ES-I3 (cell line): Measurements from ENCODE around the gene RIMS1.

ENCODE experiments used
- H3K36me3 ChIP-seq: 2 replicates; pipeline ENCODE4 v1.6.1; 2013; ENCODE audit warnings: mild to moderate bottlenecking, low read length, control low read depth, moderate library complexity; ENCODE audit not compliant: insufficient read depth
- H3K4me1 ChIP-seq: 2 replicates; pipeline ENCODE4 v1.6.1; 2013; ENCODE audit warnings: mild to moderate bottlenecking, control low read depth, low read length; ENCODE audit not compliant: insufficient read depth
- H3K9ac ChIP-seq: 2 replicates; pipeline ENCODE4 v1.6.1; 2013; ENCODE audit warnings: low read depth, mild to moderate bottlenecking, low read length, moderate library complexity
- H3K9me3 ChIP-seq: 2 replicates; pipeline ENCODE4 v1.6.1; 2013; ENCODE audit warnings: mild to moderate bottlenecking, low read length, moderate library complexity; ENCODE audit not compliant: control insufficient read depth, insufficient read depth

The RIMS1 gene

GRCh38 chr6:72032086-72032485 lies 145.7 kb downstream of the RIMS1 start:
- H3K36me3 ChIP-seq: no peaks in the 10 kb centered on the region

DNA sequence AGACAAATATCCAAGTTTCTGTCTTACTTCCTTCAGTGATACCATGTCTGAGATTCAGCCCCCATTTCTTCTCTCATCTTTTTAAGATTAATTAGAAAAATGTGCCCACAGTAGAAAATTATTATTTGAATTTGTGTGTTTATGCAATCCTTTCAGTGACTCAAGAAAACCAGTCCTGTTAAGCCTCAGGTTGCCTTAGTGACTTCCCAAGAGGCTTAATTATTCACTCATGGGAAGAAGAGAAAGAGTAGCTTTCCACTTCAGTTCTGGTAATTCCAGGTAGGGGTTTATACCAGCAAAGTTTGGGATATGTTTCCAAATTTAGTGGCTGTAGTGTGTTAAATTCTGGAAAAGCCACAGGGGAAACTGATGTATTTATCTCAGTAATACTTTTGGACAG lies 149.1 kb downstream of the RIMS1 start:
- H3K9ac ChIP-seq: no peak overlapping the region
- H3K9me3 ChIP-seq: no peaks in the 10 kb centered on the region
- no peaks in the 10 kb centered on the region for H3K36me3 ChIP-seq
- peaks cover 6% of the 10 kb centered on the region; the same call in 1 of the 2 replicates for H3K4me1 ChIP-seq

More at GRCh38 chr6:72032086-72032485, 145.7 kb downstream of the RIMS1 start:
- peaks cover 6% of the 10 kb centered on the region; the same call in 1 of the 2 replicates for H3K4me1 ChIP-seq
- H3K9ac ChIP-seq: no peak overlapping the region
- no peaks in the 10 kb centered on the region for H3K9me3 ChIP-seq

DNA sequence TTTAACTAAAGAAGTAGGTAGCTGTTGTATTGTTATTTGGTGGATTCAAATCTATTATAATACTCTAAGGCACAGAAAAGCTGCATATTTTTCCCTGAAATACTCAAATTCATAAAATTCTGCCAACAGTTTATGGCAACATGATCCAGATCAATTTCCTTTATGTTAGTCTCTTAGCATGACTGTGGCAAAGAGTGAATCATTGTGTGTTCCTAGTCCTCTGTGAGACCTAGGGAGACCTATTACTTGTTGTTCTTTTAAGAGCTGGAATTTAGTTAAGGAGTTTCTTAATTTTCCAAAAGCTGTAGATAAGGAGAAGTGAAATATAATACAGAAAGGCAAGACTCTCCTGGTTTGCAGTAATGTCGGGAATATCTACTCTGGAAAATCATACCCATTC lies 149.6 kb downstream of the RIMS1 start:
- Histone ChIP-seq H3K9me3 (no peaks in the 10 kb centered on the region), H3K9ac (no peak overlapping the region), H3K4me1 (peaks cover 6% of the 10 kb centered on the region; the same call in 1 of the 2 replicates), H3K36me3 (no peaks in the 10 kb centered on the region)

GRCh38 chr6:72037006-72037405 lies 150.7 kb downstream of the RIMS1 start:
- no peaks in the 10 kb centered on the region for H3K36me3 ChIP-seq
- no peaks in the 10 kb centered on the region for H3K9me3 ChIP-seq
- peaks cover 6% of the 10 kb centered on the region; the same call in 1 of the 2 replicates for H3K4me1 ChIP-seq
- H3K9ac ChIP-seq: no peak overlapping the region

- Histone ChIP-seq H3K36me3 (no peaks in the 10 kb centered on the region), H3K4me1 (peaks cover 6% of the 10 kb centered on the region; the same call in 1 of the 2 replicates), H3K9me3 (no peaks in the 10 kb centered on the region)
Observed at GRCh38 chr6:72040111-72040510, 153.8 kb downstream of the RIMS1 start.

GRCh38 chr6:72042088-72042487 lies 155.7 kb downstream of the RIMS1 start:
- H3K36me3 ChIP-seq: no peaks in the 10 kb centered on the region
- no peak overlapping the region for H3K9ac ChIP-seq
- H3K9me3 ChIP-seq: no peaks in the 10 kb centered on the region
- H3K4me1 ChIP-seq: no peaks in the 10 kb centered on the region

More at GRCh38 chr6:72040111-72040510, 153.8 kb downstream of the RIMS1 start:
- H3K9ac ChIP-seq: no peak overlapping the region

DNA sequence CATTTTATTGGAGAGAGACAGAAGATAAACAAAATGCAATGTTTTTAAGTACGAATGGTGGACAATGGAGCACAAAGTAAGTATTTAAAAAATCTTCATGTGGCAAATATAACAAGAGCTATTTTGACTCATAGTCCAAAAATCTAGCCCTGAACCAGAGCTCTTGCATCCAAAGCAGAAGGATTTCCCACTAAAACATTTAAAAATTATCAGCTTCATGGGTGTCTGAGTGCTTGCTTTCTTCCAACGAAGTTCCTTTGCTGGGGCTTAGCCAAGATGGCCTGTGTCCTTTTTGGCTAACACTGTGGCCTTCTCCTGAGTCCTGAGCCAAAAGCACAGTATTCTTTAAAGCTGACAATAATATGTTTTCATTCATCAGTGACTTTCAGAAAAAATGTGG lies 161.7 kb downstream of the RIMS1 start:
- no peaks in the 10 kb centered on the region for H3K36me3 ChIP-seq
- no peaks in the 10 kb centered on the region for H3K4me1 ChIP-seq
- H3K9me3 ChIP-seq: no peaks in the 10 kb centered on the region
- H3K9ac ChIP-seq: no peak overlapping the region

GRCh38 chr6:72049376-72049775 lies 163.0 kb downstream of the RIMS1 start:
- Histone ChIP-seq H3K9me3 (no peaks in the 10 kb centered on the region), H3K36me3 (no peaks in the 10 kb centered on the region), H3K9ac (no peak overlapping the region), H3K4me1 (no peaks in the 10 kb centered on the region)

GRCh38 chr6:72061286-72061685 lies 174.9 kb downstream of the RIMS1 start:
- Histone ChIP-seq H3K4me1 (no peaks in the 10 kb centered on the region), H3K9me3 (no peaks in the 10 kb centered on the region), H3K9ac (no peak overlapping the region), H3K36me3 (no peaks in the 10 kb centered on the region)

DNA sequence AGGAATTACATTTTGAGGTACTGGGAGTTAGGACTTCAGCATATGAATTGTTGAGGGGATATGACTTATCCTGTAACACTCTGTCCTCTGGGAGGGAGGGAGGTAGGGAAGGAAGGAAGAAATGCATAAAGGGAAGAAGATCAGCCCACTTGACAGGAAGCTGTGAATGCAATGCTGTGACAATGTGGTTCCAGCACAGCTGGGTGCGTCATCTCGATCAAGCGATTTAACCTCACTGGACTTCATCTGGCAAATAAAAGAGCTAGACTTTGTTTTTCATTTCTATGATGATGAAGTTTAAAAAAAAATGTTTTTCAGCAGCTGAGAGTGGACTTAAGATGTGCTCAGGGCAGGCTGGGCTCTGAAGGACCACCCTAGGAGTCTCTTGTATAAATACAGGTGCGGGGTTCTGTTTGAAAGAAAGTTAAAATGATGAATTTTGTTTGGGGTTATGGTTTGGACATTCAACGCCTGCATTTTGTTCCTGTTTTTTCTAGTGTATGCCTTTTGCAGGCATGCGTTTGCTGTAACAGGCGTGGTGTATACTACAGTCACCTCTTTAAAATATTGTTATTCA lies 178.1 kb downstream of the RIMS1 start:
- no peaks in the 10 kb centered on the region for H3K36me3 ChIP-seq
- no peak overlapping the region for H3K9ac ChIP-seq
- H3K9me3 ChIP-seq: no peaks in the 10 kb centered on the region
- no peaks in the 10 kb centered on the region for H3K4me1 ChIP-seq

DNA sequence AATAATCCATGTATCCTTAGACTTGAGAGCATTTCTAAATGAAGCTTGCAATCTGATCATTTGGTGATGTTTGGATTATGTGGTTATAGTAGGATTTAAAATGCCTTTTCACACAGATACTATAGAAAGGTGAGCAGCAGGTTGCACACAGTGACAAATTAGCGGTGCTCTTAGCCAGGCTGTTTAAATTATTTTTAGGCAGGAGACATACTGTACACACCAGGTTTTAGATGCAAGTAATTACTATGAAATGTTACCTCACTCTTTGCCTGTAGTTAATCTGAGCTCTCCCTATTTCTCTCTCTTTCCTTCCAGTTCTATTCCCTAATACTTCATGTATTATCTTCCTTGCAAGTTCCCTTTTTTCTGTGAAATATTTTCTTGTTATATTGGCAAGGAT lies 191.7 kb downstream of the RIMS1 start:
- Histone ChIP-seq H3K4me1 (no peaks in the 10 kb centered on the region), H3K36me3 (no peaks in the 10 kb centered on the region), H3K9ac (no peak overlapping the region), H3K9me3 (no peaks in the 10 kb centered on the region)

GRCh38 chr6:72080260-72080941 lies 194.1 kb downstream of the RIMS1 start:
- Histone ChIP-seq H3K4me1 (peaks cover 3% of the 10 kb centered on the region; the same call in 1 of the 2 replicates), H3K36me3 (no peaks in the 10 kb centered on the region), H3K9me3 (no peaks in the 10 kb centered on the region), H3K9ac (no peak overlapping the region)

- Histone ChIP-seq H3K9ac (no peak overlapping the region), H3K4me1 (peaks cover 8% of the 10 kb centered on the region; the same call in 1 of the 2 replicates), H3K9me3 (no peaks in the 10 kb centered on the region), H3K36me3 (no peaks in the 10 kb centered on the region)
Observed at GRCh38 chr6:72081871-72082270, 195.5 kb downstream of the RIMS1 start.

- no peaks in the 10 kb centered on the region for H3K36me3 ChIP-seq
- H3K9ac ChIP-seq: no peak overlapping the region
- H3K4me1 ChIP-seq: peaks cover 8% of the 10 kb centered on the region; the same call in 1 of the 2 replicates
- H3K9me3 ChIP-seq: no peaks in the 10 kb centered on the region; the same call in 1 of the 2 replicates
Observed at GRCh38 chr6:72083976-72084375, 197.6 kb downstream of the RIMS1 start.

GRCh38 chr6:72084992-72085569 lies 198.7 kb downstream of the RIMS1 start:
- Histone ChIP-seq H3K9ac (no peak overlapping the region), H3K9me3 (no peaks in the 10 kb centered on the region; the same call in 1 of the 2 replicates), H3K4me1 (peaks cover 8% of the 10 kb centered on the region; the same call in 1 of the 2 replicates), H3K36me3 (no peaks in the 10 kb centered on the region)
